SIG-M5 treated with dmso at 0.1 percent for 504 hours (cell line): Measurements from ENCODE around the gene MBNL2.

Experiments
- DNase-seq: peaks from one replicate; lab custom pipeline; 2025; ENCODE audit not compliant: unreplicated experiment; lab: John Stamatoyannopoulos, UW

Gene MBNL2

GRCh38 chr13:97401421-97401820 is 179.3 kb downstream of the MBNL2 start:
- no peak for DNase-seq

GRCh38 chr13:97403893-97404750 is 182.0 kb downstream of the MBNL2 start:
- DNase-seq = no peak

- no peak for DNase-seq
Observed at GRCh38 chr13:97407540-97407939, 185.4 kb downstream of the MBNL2 start.

GRCh38 chr13:97408938-97409337 is 186.8 kb downstream of the MBNL2 start:
- DNase-seq = no peak

GRCh38 chr13:97411984-97412383 is 189.9 kb downstream of the MBNL2 start:
- DNase-seq = no peak

GRCh38 chr13:97413694-97414093 is 191.6 kb downstream of the MBNL2 start:
- DNase-seq = no peak

- no peak for DNase-seq
Observed at GRCh38 chr13:97414392-97414791, 192.3 kb downstream of the MBNL2 start.

GRCh38 chr13:97417698-97418097 is 195.6 kb downstream of the MBNL2 start:
- no peak for DNase-seq

GRCh38 chr13:97422118-97423054 is 200.3 kb downstream of the MBNL2 start:
- no peak for DNase-seq

GRCh38 chr13:97423300-97424045 is 201.3 kb downstream of the MBNL2 start:
- DNase-seq = no peak

GRCh38 chr13:97425590-97425989 is 203.5 kb downstream of the MBNL2 start:
- DNase-seq = no peak

- DNase-seq = no peak
Observed at GRCh38 chr13:97426695-97427094, 204.6 kb downstream of the MBNL2 start.

GRCh38 chr13:97429681-97430081 is 207.5 kb downstream of the MBNL2 start:
- DNase-seq = peak; percentile 40

GRCh38 chr13:97430296-97430695 is 208.2 kb downstream of the MBNL2 start:
- no peak for DNase-seq

- no peak for DNase-seq
Observed at GRCh38 chr13:97431171-97431764, 209.1 kb downstream of the MBNL2 start.

- no peak for DNase-seq
Observed at GRCh38 chr13:97432232-97432916, 210.2 kb downstream of the MBNL2 start.

GRCh38 chr13:97432917-97433726 is 211.0 kb downstream of the MBNL2 start:
- peak; percentile 99 for DNase-seq

- DNase-seq = peak; percentile 88
Observed at GRCh38 chr13:97433727-97434396, 211.7 kb downstream of the MBNL2 start, which contains the start of gene RAP2A. RAP2A (plus strand) TSS chr13:97434169; CDS start chr13:97434471, 302 bp downstream.
